Thyroid gland (tissue), 4 donors: ENCODE results near the gene TENT5C.

ENCODE experiments used
- POLR2A ChIP-seq, 2 donors: fragments of 450-650 bp; IDR thresholded peaks; one replicate each; pipeline ENCODE4 v1.6.1; 2017; ENCODE audit warnings: antibody characterized with exemption in 2 of 2, mild to moderate bottlenecking in 2 of 2, moderate library complexity in 1 of 2
- TF ChIP-seq, protein P1 (sequence below), 6 experiments: fragments of 200-600 bp in 3 of 6; fragments of 450-650 bp in 3 of 6; sonication (generic) in 3 of 6; IDR thresholded peaks; one replicate each; pipeline ENCODE4 v1.5.1; 2016 to 2019; ENCODE audit warnings: antibody characterized with exemption in 6 of 6, mild to moderate bottlenecking in 2 of 6, inconsistent platforms in 1 of 6, moderate library complexity in 1 of 6

DNA sequence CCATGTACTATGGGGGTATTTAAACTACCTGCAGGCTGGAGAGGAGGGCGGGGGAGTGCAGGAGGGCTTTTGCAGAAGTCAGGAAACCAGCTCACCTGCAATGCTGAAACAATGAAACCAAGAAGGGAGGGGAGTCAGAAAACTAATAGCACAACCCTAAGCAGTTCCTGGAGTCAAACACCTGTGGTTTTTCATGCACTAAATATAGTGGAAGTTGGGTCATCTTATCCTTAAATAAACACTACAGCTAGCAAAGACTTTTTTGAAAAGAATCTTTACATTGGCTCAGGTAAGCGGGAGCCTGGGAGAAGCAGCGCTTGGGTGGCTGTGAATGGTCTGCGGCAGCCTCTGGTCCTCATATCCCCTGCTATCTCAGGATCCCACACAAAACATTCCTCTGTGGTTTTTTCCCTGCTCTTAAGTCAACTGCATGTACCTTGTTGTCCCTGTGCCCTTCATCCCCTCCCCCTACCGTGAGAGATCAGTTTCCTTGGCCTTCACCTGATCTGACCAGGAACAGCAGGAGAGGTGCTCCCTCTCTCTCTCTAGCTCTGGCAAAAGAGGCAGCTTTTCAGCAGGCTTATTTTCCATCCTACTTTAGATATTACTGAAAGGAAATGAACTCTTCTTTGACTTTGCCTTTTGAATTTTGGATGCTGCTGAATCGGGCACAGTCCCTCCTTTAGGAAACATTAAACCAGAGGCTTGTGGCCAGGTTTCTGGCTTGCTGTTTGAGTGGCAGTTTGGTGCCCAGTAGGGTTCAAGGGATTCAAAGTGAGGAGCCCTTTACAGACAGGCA lies 26.6 kb downstream of the TENT5C start:
- TF ChIP-seq POLR2A (IDR thresholded peaks at IDR 0.05), result no peak
- TF ChIP-seq, protein P1, sequence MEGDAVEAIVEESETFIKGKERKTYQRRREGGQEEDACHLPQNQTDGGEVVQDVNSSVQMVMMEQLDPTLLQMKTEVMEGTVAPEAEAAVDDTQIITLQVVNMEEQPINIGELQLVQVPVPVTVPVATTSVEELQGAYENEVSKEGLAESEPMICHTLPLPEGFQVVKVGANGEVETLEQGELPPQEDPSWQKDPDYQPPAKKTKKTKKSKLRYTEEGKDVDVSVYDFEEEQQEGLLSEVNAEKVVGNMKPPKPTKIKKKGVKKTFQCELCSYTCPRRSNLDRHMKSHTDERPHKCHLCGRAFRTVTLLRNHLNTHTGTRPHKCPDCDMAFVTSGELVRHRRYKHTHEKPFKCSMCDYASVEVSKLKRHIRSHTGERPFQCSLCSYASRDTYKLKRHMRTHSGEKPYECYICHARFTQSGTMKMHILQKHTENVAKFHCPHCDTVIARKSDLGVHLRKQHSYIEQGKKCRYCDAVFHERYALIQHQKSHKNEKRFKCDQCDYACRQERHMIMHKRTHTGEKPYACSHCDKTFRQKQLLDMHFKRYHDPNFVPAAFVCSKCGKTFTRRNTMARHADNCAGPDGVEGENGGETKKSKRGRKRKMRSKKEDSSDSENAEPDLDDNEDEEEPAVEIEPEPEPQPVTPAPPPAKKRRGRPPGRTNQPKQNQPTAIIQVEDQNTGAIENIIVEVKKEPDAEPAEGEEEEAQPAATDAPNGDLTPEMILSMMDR (IDR thresholded peaks at IDR 0.05), result no peak
